Retinal pigment epithelial cell (primary cell): ENCODE measurements around the gene ZNF502.

Experiments
- DNase-seq: peaks from one replicate; pipeline ENCODE4 v3.0.0-alpha.2; 2010; ENCODE audit warnings: low read depth
- H3K4me3 ChIP-seq: 2 replicates; pipeline ENCODE4 v1.5.1; 2011; ENCODE audit warnings: mild to moderate bottlenecking, low read length, control low read depth, moderate library complexity
- TF ChIP-seq, protein P1 (sequence below): conservative IDR thresholded peaks from 2 replicates; pipeline ENCODE4 v1.5.1; 2011; ENCODE audit warnings: low read depth, low read length, control low read depth, inconsistent platforms

Gene ZNF502

DNA sequence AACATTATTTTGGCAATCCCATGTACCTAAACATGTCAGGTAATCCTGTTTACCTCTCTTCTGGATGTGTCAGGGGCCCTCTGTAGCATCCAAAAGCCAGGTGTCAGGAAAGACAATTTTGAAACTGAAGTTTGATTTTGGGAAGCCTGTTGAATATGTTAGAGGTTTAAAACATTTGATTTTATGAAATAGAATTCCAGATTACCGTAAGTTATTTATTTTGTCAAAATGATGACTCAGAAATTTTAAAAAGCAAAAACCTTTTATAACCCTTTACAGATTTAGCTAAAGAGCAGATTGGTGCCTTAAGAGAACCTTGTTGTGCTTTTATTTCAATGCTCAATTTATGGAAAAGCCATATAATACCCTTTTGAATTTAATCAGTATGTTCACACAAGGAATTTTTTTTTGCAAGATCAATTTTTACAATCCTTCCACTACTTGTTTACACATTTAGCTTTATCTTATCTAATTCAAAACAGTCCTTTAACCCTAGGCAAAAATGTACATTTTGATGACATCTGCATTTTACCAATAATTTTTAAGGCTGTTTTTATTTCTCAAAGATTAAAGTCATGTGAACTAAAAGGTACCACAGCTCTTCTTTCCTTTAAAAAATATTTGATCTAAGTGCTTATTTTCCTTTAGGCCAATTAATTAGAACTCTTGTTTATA is 59.1 kb downstream of the ZNF502 start:
- no peak for DNase-seq
- TF ChIP-seq, protein P1, sequence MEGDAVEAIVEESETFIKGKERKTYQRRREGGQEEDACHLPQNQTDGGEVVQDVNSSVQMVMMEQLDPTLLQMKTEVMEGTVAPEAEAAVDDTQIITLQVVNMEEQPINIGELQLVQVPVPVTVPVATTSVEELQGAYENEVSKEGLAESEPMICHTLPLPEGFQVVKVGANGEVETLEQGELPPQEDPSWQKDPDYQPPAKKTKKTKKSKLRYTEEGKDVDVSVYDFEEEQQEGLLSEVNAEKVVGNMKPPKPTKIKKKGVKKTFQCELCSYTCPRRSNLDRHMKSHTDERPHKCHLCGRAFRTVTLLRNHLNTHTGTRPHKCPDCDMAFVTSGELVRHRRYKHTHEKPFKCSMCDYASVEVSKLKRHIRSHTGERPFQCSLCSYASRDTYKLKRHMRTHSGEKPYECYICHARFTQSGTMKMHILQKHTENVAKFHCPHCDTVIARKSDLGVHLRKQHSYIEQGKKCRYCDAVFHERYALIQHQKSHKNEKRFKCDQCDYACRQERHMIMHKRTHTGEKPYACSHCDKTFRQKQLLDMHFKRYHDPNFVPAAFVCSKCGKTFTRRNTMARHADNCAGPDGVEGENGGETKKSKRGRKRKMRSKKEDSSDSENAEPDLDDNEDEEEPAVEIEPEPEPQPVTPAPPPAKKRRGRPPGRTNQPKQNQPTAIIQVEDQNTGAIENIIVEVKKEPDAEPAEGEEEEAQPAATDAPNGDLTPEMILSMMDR: no peak
- H3K4me3 ChIP-seq: no peak overlapping the region

DNA sequence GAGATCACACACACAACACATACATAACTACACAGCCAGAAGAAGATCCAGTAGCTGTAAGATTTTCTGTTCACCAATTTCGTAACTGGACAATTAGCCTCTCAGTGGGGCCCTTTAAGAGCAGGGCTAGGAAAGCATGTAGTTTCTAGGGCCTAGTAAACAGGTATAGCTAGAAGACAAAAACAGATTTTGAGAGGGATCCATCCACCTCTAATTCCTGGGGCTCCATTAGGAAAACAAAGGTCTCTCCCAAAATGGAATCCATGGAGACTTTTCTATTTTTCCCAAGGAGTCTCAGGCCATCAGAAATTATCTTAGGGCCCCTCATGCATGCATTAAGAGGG is 59.6 kb downstream of the ZNF502 start:
- no peak overlapping the region for H3K4me3 ChIP-seq
- no peak for DNase-seq
- TF ChIP-seq, protein P1: no peak
